Stomach (tissue), 9 donors: ENCODE measurements around the gene DENND4B. TPM values are rescaled to one million over a fixed set of nuclear protein-coding genes. Genes with fewer than 3 reads are reported as not detected.

Source experiments
- DNase-seq, 2 donors: peaks; one replicate each; pipeline versions ENCODE4 v3.0.0 to v3.0.0-alpha.2; 2013 to 2019
- H3K27ac ChIP-seq, 5 donors: fragments of 200-600 bp in 4 of 5; sonication (generic) in 4 of 5; one replicate each; pipeline ENCODE4 v1.5.1; 2013 to 2019; ENCODE audit warnings: mild to moderate bottlenecking in 1 of 5, moderate library complexity in 1 of 5
- H3K27me3 ChIP-seq, 3 donors: fragments of 200-600 bp; sonication (generic); one replicate each; pipeline ENCODE4 v1.5.1; 2017 to 2019; ENCODE audit warnings: mixed run types in 1 of 3
- H3K36me3 ChIP-seq, 4 donors: fragments of 200-600 bp; sonication (generic); 1 replicate in 3 of 4; 2 replicates in 1 of 4; pipeline ENCODE4 v1.5.1; 2016 to 2019
- H3K4me1 ChIP-seq, 4 donors: fragments of 200-600 bp; sonication (generic); one replicate each; pipeline ENCODE4 v1.5.1; 2016 to 2019
- H3K4me3 ChIP-seq, 4 donors: fragments of 200-600 bp; sonication (generic) in 3 of 4; one replicate each; pipeline ENCODE4 v1.5.1; 2016 to 2019; ENCODE audit warnings: mild to moderate bottlenecking in 1 of 4
- H3K9me3 ChIP-seq, 4 donors: fragments of 200-600 bp; sonication (generic); one replicate each; pipeline ENCODE4 v1.5.1; 2016 to 2019
- CTCF ChIP-seq, 7 experiments: fragments of 450-650 bp in 4 of 7; fragments of 200-600 bp in 3 of 7; sonication (generic) in 3 of 7; IDR thresholded peaks; one replicate each; pipeline ENCODE4 v1.5.1; 2016 to 2019; ENCODE audit warnings: antibody characterized with exemption in 7 of 7, control low read depth in 2 of 7, mild to moderate bottlenecking in 1 of 7
- EP300 ChIP-seq: sonication (generic); formaldehyde crosslinking; IDR thresholded peaks from one replicate; pipeline ENCODE4 v1.6.1; 2017; ENCODE audit warnings: antibody characterized with exemption
- POLR2A ChIP-seq, 4 donors: fragments of 450-650 bp; IDR thresholded peaks; one replicate each; pipeline ENCODE4 v1.6.1; 2016; ENCODE audit warnings: antibody characterized with exemption in 4 of 4, control low read depth in 2 of 4, mild to moderate bottlenecking in 1 of 4, moderate library complexity in 1 of 4
- POLR2AphosphoS5 ChIP-seq, 3 donors: sonication (generic); formaldehyde crosslinking; IDR thresholded peaks; one replicate each; pipeline ENCODE4 v1.6.1; 2016; ENCODE audit warnings: antibody characterized with exemption in 3 of 3
- WGBS, 5 donors: extraction: QIAGEN DNeasy Blood & Tissue Kit in 3 of 5; methylation state at CpG; one replicate each; pipeline versions ENCODE4 v1.1.5 to v1.1.7; 2013 to 2018; 5-methylcytosine and 5-hydroxymethylcytosine counted together
- intact Hi-C: fragments of 100-400 bp; cut with DNase I; formaldehyde crosslinking; loops from one replicate; pipeline ENCODE4 v1.15.1; 2023; ENCODE audit warnings: low total_unique reads
- polyA plus RNA-seq, 3 donors: library from polyadenylated mRNA; stranded (reverse); fragments of 200-250 nt; gene quantifications; one replicate each; pipeline ENCODE4 v1.2.3, GENCODE V29; 2013
- total RNA-seq, 5 donors: library from RNA; depleted of rRNA; stranded (reverse); fragments of >200 nt; gene quantifications; one replicate each; pipeline versions ENCODE4 v1.1.0 to v1.2.3, GENCODE V29; 2014 to 2016
- donor health status: healthy with polysubstance abuse.
- donor health status: Bipolar disorder and iron deficiency.
- donor health status: healthy.

Gene DENND4B
- total and polyA plus RNA-seq, 8 donors, result 11.8 to 73.0 (median 25.9) TPM

GRCh38 chr1:153954826-153955225 lies 8.3 kb upstream of the DENND4B start:
- 93 to 100% (median 95%) methylated on average over 7 to 10 of the region's 10 CpGs for WGBS, 5 donors
- Histone ChIP-seq H3K9me3 (no peaks in the 10 kb centered on the region), H3K27me3 (no peaks in the 10 kb centered on the region), H3K27ac (no peak overlapping the region), H3K4me1 (peaks cover 40 to 61% (median 55%) of the 10 kb centered on the region in 4 donors), H3K4me3 (no peak overlapping the region), H3K36me3 (peaks cover 40 to 59% (median 54%) of the 10 kb centered on the region in 4 donors)
- no peak for TF ChIP-seq POLR2A (IDR thresholded peaks at IDR 0.05)
- DNase-seq, result no peak
- intact Hi-C loops, result no loop called here

- Histone ChIP-seq H3K9me3 (no peaks in the 10 kb centered on the region), H3K4me3 (no peak overlapping the region), H3K27me3 (no peaks in the 10 kb centered on the region), H3K4me1 (peaks cover 36 to 52% (median 46%) of the 10 kb centered on the region in 4 donors), H3K36me3 (peaks cover 38 to 62% (median 60%) of the 10 kb centered on the region in 4 donors), H3K27ac (no peak overlapping the region)
- intact Hi-C loops, result no loop called here
- 62 to 79% (median 65%) methylated on average over 4 of the region's 4 CpGs for WGBS, 5 donors
- TF ChIP-seq POLR2A (IDR thresholded peaks at IDR 0.05), result no peak
- no peak for TF ChIP-seq CTCF (IDR thresholded peaks at IDR 0.05)
- no peak for TF ChIP-seq POLR2AphosphoS5 (IDR thresholded peaks at IDR 0.05)
- no peak for TF ChIP-seq EP300
- DNase-seq, result no peak
Observed at GRCh38 chr1:153953859-153954365, 7.4 kb upstream of the DENND4B start.

GRCh38 chr1:153951801-153952200 lies 5.3 kb upstream of the DENND4B start:
- peaks cover 51 to 81% (median 80%) of the 10 kb centered on the region in 4 donors for H3K36me3 ChIP-seq
- 76 to 90% (median 85%) methylated on average over 2 of the region's 2 CpGs for WGBS, 5 donors
- no peak for DNase-seq

GRCh38 chr1:153951183-153951582 lies 4.7 kb upstream of the DENND4B start:
- intact Hi-C loops, result no loop called here
- peaks cover 51 to 81% (median 80%) of the 10 kb centered on the region in 4 donors for H3K36me3 ChIP-seq

More at GRCh38 chr1:153951801-153952200, 5.3 kb upstream of the DENND4B start:
- no peaks in the 10 kb centered on the region for H3K27me3 ChIP-seq
- no peak overlapping the region for H3K27ac ChIP-seq
- intact Hi-C loops, result no loop called here
- no peak for TF ChIP-seq EP300
- no peak for TF ChIP-seq POLR2AphosphoS5 (IDR thresholded peaks at IDR 0.05)
- no peak for TF ChIP-seq CTCF (IDR thresholded peaks at IDR 0.05)
- no peak for TF ChIP-seq POLR2A (IDR thresholded peaks at IDR 0.05)
- H3K9me3 ChIP-seq, result no peaks in the 10 kb centered on the region
- no peak overlapping the region for H3K4me3 ChIP-seq
- H3K4me1 ChIP-seq, result peaks cover 24 to 44% (median 38%) of the 10 kb centered on the region in 4 donors

More at GRCh38 chr1:153951183-153951582, 4.7 kb upstream of the DENND4B start:
- Histone ChIP-seq H3K27ac (no peak overlapping the region), H3K27me3 (no peaks in the 10 kb centered on the region), H3K9me3 (no peaks in the 10 kb centered on the region), H3K4me1 (peaks cover 18 to 41% (median 35%) of the 10 kb centered on the region in 4 donors), H3K4me3 (no peak overlapping the region)
- no peak for DNase-seq
- 92 to 96% (median 93%) methylated on average over 11 of the region's 11 CpGs for WGBS, 5 donors
- TF ChIP-seq POLR2A (IDR thresholded peaks at IDR 0.05) (no peak), CTCF (IDR thresholded peaks at IDR 0.05) (no peak), EP300 (no peak), POLR2AphosphoS5 (IDR thresholded peaks at IDR 0.05) (no peak)
